Right hindlimb (tissue), 1 donor: ENCODE results near the gene PRKAG2.
"Not testable (repeated sequence)": the region's sequence is repeated elsewhere in the genome, so short reads cannot be mapped to it uniquely, and the experiment has no call there.

Experiments
- DNase-seq: peaks from one replicate; pipeline ENCODE4 v3.0.0-alpha.2; 2018

PRKAG2 gene

GRCh38 chr7:151832138-151832537, 44.8 kb downstream of the PRKAG2 start:
- no peak for DNase-seq

DNA sequence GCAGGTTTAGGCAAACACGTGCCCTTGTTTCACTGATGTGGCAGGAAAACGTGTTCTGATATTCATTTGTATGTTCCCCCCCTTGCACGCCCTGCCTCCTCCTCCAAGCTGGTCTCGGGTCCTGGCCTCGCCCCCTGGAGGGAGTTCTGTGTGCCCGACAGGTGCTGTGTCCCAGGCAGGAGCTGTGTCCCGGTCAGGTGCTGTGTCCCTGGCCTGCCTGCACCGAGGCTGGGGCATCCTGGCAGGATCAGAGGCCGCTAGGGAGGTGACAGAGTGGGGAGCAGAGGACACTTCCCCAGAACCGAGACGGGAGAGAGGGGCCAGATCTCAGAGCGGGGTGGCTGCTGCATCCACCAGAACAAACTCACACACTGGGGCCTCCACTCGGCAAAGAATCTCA, 45.3 kb downstream of the PRKAG2 start:
- no peak for DNase-seq

- no peak for DNase-seq
These were observed 46.6 kb downstream of the PRKAG2 start for GRCh38 chr7:151830121-151830830.

GRCh38 chr7:151829707-151830106, 47.2 kb downstream of the PRKAG2 start:
- no peak for DNase-seq

DNA sequence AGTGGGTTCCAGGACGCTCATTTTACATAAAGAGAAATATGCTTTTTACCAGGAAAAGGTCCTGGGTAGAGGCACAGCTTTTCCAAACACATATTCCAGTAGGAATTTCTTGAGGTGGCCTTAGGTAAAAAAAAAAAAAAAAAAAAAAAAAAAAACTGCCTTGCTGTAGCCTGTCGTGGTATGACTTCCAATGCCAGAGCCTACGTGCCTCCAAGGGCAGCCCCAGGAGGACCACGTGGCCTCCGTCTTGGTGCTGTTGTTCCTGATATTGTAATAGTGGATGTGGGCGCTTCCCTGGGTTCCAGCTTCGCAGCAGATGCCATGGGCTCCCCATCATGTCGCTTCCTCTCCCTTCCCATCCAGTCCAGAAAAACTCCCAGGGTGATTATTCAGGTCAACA, 49.3 kb downstream of the PRKAG2 start:
- DNase-seq: no peak

- DNase-seq: not testable (repeated sequence)
These were observed 50.6 kb downstream of the PRKAG2 start for GRCh38 chr7:151826316-151826715.

- DNase-seq: no peak
These were observed 51.2 kb downstream of the PRKAG2 start for GRCh38 chr7:151825721-151826120.

GRCh38 chr7:151824373-151824933, 52.5 kb downstream of the PRKAG2 start:
- no peak for DNase-seq

GRCh38 chr7:151823566-151824372, 53.1 kb downstream of the PRKAG2 start:
- no peak for DNase-seq

- no peak for DNase-seq
These were observed 54.3 kb downstream of the PRKAG2 start for GRCh38 chr7:151822541-151823181.

GRCh38 chr7:151821806-151822540, 54.9 kb downstream of the PRKAG2 start:
- DNase-seq: no peak

DNA sequence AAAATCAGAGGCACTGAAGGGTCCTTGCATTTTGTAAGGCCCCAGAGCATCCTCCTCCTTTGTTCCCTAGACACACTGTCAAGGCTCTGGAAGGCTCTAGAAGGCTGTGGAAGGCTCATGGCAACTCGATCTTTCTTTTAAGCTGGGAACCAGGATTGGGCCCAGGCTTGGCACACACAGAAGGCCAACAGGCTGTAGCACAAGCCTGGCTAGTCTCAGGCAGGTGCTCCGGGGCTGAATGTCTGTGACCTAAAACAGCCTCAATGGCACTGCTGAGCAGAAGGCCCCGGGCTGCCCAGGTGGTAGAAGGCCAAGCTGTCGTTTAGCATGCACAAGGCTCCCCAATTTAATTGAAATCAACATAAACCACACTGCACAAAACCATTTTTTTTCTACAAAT, 55.7 kb downstream of the PRKAG2 start:
- no peak for DNase-seq

DNA sequence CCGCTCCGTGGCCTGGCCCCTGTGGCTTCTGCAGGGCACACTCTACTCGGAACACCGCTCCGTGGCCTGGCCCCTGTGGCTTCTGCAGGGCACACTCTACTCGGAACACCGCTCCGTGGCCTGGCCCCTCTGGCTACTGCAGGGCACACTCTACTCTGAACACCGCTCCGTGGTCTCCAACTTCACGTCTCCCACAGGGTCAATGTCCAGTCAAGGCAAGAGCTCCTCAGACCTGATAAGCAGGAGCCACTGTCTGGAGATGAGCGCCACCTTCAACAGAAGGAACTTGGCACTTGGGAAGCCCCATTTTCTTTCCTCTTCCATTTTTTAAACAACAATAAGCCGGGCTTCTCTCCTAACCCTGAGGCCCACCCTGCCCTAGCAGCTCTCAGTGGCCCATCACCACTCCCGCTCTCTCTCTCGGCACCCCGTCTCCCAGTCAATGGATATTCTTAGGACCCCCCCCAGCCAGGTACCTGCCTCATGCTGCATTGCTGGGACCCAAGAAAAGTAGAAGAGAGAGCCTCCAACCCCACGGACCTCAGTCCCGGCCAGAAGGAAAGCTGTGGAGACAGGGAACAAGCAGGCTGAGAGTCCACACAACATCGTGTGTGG, 56.3 kb downstream of the PRKAG2 start:
- DNase-seq: no peak

- no peak for DNase-seq
These were observed 57.0 kb downstream of the PRKAG2 start for GRCh38 chr7:151819866-151820265.

GRCh38 chr7:151818674-151819519, 58.0 kb downstream of the PRKAG2 start:
- no peak for DNase-seq

DNA sequence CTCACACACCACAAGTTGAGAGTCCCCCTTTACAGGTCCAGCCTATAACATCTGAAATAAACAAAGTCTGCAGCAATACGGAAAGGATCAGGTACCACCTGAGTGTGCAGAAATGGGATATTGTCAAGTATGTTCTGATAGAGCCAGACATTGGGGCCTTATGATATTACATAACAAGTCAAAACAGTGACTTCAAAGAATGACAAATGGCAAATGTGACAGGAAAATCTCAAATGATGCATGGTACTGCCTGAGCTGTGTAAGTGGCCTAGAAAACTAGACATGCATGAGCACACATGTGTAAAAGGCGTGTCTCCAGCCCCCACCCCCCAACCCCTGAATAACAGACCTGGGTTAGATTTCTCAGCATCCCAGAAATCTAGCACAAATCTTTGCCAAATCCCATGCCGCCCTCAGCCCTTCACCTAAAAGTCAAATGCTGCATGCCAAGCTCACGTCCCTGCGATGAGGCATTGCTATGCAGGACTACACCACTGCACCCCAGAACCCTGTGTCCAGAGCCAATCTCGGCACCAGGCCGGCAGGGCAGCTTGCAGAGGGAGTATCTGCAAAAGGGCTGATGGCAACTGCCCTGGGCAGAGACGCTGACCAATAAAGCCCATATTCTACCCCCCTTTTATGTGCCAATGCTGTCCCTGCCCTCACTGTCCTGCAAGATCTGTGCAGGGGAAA, 58.8 kb downstream of the PRKAG2 start:
- DNase-seq: no peak

DNA sequence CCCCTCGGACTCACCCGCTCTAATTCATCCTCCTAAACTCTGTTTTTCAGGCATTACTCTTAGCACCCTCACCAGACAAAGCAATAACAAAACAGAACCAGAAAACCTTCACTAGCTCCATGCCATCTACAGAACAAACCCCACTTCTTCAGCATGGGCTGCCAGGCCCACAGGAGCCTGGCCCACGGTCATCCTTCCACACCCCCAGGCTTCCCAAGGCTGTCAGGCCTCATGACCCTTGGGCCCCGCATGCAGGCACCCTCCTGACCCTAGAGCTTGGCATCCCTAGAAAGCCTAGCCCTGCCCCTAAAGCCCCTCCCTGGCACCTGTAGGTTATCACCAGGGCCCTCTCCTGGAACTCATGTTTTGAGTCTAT, 59.6 kb downstream of the PRKAG2 start:
- DNase-seq: no peak

- no peak for DNase-seq
These were observed 60.2 kb downstream of the PRKAG2 start for GRCh38 chr7:151816562-151817314.

DNA sequence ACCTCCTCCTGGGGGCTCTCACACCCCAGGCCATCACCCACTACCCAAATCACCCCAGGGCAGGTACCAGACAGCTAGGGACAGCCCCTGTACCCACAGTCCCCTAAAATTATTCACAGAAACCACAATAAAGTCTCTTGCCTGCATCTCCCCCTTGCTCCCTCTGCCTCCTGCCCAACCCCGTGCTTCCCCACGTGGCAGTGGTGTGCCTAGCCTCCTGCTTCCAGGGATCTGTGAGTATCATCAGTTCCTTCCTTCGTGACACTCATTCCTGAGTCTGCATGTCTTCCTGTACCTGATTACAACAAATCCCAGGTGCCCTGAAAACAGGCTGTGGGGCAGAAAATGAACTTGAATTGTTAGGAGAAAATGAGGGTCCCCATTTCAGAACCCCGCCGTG, 61.5 kb downstream of the PRKAG2 start:
- no peak for DNase-seq

DNA sequence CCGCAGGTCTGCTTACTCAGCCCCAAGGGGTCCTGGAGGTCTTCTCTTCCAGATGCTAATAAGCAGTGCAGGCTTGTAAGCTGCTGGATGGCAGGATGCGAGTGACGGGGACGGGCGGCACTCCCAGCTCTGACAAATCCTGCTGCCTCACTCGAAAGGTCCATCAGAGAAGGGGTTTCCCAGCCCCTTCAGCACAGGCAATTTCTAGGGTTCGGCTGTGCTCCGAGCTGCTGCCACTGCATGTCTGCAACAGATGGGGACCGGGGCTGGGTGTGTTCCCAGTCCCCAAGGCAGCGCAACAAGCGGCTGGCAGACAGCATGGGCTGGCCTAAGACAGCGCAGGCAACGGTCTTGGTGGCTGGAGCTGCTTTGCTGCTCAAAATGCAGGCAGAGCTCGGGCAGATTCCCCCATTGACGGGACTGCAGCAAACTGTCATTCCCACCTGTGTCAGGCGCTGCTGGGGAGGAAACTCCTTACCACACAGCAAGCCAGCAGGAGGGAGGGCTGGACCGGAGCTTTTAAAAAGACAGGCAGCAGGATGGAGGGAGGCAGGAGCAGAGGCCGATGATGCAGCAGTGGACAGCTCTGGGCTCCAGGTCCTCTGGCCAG, 62.4 kb downstream of the PRKAG2 start:
- no peak for DNase-seq
